HepG2 (cell line): ENCODE data around the gene CHEK1. TPM values are rescaled to one million over a fixed set of nuclear protein-coding genes. Genes with fewer than 3 reads are reported as not detected.

Experiments used
- CAMTA2 ChIP-seq: sonication (generic); formaldehyde crosslinking; IDR thresholded peaks from 2 replicates; pipeline ENCODE4 v1.4.0; 2020; ENCODE audit warnings: mild to moderate bottlenecking, missing genetic modification reagents, borderline replicate concordance
- CBX5 ChIP-seq: sonication (generic); formaldehyde crosslinking; IDR thresholded peaks from 2 replicates; pipeline ENCODE4 v1.4.0; 2020; ENCODE audit warnings: missing genetic modification reagents, borderline replicate concordance
- IRF2 ChIP-seq: IDR thresholded peaks from 2 replicates; pipeline ENCODE4 v1.6.1; 2018; ENCODE audit warnings: missing genetic modification reagents, missing compliant biosample characterization
- MEF2D ChIP-seq: sonication (generic); formaldehyde crosslinking; IDR thresholded peaks from 2 replicates; pipeline ENCODE4 v1.5.1; 2020; ENCODE audit warnings: mild to moderate bottlenecking, missing genetic modification reagents
- NFRKB ChIP-seq: fragments of 450-650 bp; IDR thresholded peaks from 2 replicates; pipeline ENCODE4 v1.6.1; 2017
- PAWR ChIP-seq: sonication (generic); formaldehyde crosslinking; IDR thresholded peaks from 2 replicates; pipeline ENCODE4 v1.4.0; 2020; ENCODE audit warnings: missing genetic modification reagents, mild to moderate bottlenecking, borderline replicate concordance
- RFX3 ChIP-seq: IDR thresholded peaks from 2 replicates; pipeline ENCODE4 v1.6.1; 2016; ENCODE audit warnings: missing biosample characterization, missing genetic modification reagents
- SP140L ChIP-seq: sonication (generic); formaldehyde crosslinking; IDR thresholded peaks from 2 replicates; pipeline ENCODE4 v1.4.0; 2020; ENCODE audit warnings: missing genetic modification reagents, borderline replicate concordance
- TOPORS ChIP-seq: sonication (generic); formaldehyde crosslinking; IDR thresholded peaks from 2 replicates; pipeline ENCODE4 v1.8.0; 2023; ENCODE audit warnings: mild to moderate bottlenecking, missing genetic modification reagents
- ZNF333 ChIP-seq: sonication (generic); formaldehyde crosslinking; IDR thresholded peaks from 2 replicates; pipeline ENCODE4 v1.4.0; 2020; ENCODE audit warnings: mild to moderate bottlenecking, missing genetic modification reagents, borderline replicate concordance
- ZZZ3 ChIP-seq: sonication (generic); formaldehyde crosslinking; IDR thresholded peaks from 2 replicates; pipeline ENCODE4 v1.4.0; 2020; ENCODE audit warnings: missing genetic modification reagents, mild to moderate bottlenecking, borderline replicate concordance
- polyA plus RNA-seq, 8 experiments: library from polyadenylated mRNA; depleted of rRNA in 3 of 8; stranded (reverse) in 7 of 8; unstranded in 1 of 8; fragments of >200 nt; fragmentation: Illumina TruSeq in 4 of 8; extraction: Trizol in 4 of 8; gene quantifications; 2 replicates each; pipeline versions ENCODE4 v1.2.1 to v1.2.3, GENCODE V29; 2011 to 2016; ENCODE audit warnings: low read depth in 4 of 8, missing spikeins in 1 of 8, mixed read lengths in 1 of 8; ENCODE audit not compliant: insufficient read depth in 1 of 8
- total RNA-seq, 5 experiments: library from RNA; depleted of rRNA; stranded (reverse); fragments of >200 nt; fragmentation: Illumina TruSeq; extraction: Trizol; gene quantifications; 2 replicates each; pipeline ENCODE4 v1.2.3, GENCODE V29; 2016; ENCODE audit warnings: low read depth in 1 of 5
- TF ChIP-seq, protein P1 (sequence below): sonication (generic); formaldehyde crosslinking; IDR thresholded peaks from 2 replicates; pipeline ENCODE4 v1.9.0; 2021; ENCODE audit warnings: missing genetic modification reagents, borderline replicate concordance
- TF ChIP-seq, protein P2 (sequence below): sonication (generic); formaldehyde crosslinking; IDR thresholded peaks from 2 replicates; pipeline ENCODE4 v1.4.0; 2020; ENCODE audit warnings: missing genetic modification reagents, borderline replicate concordance
- TF ChIP-seq, protein P3 (sequence below): sonication (generic); formaldehyde crosslinking; IDR thresholded peaks from 2 replicates; pipeline ENCODE4 v1.4.0; 2020; ENCODE audit warnings: low read depth, missing genetic modification reagents
- TF ChIP-seq, protein P4 (sequence below): sonication (generic); formaldehyde crosslinking; IDR thresholded peaks from 2 replicates; pipeline ENCODE4 v1.4.0; 2020; ENCODE audit warnings: missing genetic modification reagents
- TF ChIP-seq, protein P5 (sequence below): IDR thresholded peaks from 2 replicates; pipeline ENCODE4 v1.6.1; 2018; ENCODE audit warnings: missing genetic modification reagents, mild to moderate bottlenecking, missing compliant biosample characterization

Gene CHEK1
- total and polyA plus RNA-seq, 2 of the 13 experiments (the other 11 are each of a cell fraction or from before 2014, with no cell fraction given) = 17.8 to 83.2 TPM

DNA sequence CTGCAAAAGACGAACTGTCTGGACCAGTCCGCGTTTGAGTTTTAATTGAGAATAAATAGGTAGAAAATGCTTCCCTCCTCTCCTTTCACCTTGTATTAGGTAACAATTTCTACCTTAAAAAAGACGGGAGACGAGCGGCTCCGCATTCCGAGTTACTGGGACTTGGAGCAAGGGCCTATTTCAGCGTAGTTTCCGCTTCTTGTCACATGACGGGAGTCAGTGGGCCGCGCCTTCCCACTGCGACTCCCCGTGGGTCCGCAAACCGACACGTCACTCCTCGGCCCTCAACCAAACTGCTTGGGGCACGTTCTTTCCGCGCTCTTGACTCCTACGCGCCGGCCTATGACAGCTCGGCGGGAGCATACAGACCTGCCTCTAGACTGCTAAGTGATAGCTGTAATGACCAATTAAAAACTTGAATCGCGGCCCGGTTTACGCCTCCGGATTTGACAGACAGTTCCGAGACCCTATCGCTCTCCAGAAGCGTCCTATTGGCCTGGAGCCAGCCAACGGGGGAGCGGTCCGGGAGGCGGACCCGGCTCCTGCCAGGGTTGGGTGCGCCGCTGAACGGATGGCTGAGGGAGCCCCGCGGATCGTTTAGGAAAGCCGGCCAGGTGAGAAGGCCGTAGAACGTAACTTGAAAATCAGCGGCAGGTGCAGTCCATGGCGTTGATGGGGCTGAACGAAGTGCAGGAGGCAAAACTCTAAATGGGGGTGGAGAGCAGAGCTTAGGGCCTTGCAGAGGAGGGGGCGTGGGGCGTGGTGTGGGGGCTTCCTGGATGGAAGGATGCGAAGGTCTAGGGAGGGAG lies 32.5 kb upstream of the CHEK1 start, which contains the start of gene STT3A (continued):
- TF ChIP-seq, protein P1, sequence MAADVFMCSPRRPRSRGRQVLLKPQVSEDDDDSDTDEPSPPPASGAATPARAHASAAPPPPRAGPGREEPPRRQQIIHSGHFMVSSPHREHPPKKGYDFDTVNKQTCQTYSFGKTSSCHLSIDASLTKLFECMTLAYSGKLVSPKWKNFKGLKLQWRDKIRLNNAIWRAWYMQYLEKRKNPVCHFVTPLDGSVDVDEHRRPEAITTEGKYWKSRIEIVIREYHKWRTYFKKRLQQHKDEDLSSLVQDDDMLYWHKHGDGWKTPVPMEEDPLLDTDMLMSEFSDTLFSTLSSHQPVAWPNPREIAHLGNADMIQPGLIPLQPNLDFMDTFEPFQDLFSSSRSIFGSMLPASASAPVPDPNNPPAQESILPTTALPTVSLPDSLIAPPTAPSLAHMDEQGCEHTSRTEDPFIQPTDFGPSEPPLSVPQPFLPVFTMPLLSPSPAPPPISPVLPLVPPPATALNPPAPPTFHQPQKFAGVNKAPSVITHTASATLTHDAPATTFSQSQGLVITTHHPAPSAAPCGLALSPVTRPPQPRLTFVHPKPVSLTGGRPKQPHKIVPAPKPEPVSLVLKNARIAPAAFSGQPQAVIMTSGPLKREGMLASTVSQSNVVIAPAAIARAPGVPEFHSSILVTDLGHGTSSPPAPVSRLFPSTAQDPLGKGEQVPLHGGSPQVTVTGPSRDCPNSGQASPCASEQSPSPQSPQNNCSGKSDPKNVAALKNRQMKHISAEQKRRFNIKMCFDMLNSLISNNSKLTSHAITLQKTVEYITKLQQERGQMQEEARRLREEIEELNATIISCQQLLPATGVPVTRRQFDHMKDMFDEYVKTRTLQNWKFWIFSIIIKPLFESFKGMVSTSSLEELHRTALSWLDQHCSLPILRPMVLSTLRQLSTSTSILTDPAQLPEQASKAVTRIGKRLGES (CRISPR knock-in tag) = no peak
- TF ChIP-seq ZNF333 (0 out of 2 replicates have a peak, but pooled peaks have one; percentile 23), RFX3 (CRISPR knock-in tag) (no peak), SP140L (CRISPR knock-in tag) (0 out of 2 replicates have a peak, but pooled peaks have one; percentile 82), PAWR (no peak), ZZZ3 (CRISPR knock-in tag) (peak; percentile 39; the same call in 1 of the 2 replicates), CAMTA2 (CRISPR knock-in tag) (no peak; the same call in 1 of the 2 replicates), IRF2 (CRISPR knock-in tag) (0 out of 2 replicates have a peak, but pooled peaks have one; percentile 40), CBX5 (CRISPR knock-in tag) (no peak), NFRKB (no peak), MEF2D (CRISPR knock-in tag) (0 out of 2 replicates have a peak, but pooled peaks have one; percentile 26), TOPORS (CRISPR knock-in tag) (peak; percentile 80; the same call in 1 of the 2 replicates)
- TF ChIP-seq, protein P2, sequence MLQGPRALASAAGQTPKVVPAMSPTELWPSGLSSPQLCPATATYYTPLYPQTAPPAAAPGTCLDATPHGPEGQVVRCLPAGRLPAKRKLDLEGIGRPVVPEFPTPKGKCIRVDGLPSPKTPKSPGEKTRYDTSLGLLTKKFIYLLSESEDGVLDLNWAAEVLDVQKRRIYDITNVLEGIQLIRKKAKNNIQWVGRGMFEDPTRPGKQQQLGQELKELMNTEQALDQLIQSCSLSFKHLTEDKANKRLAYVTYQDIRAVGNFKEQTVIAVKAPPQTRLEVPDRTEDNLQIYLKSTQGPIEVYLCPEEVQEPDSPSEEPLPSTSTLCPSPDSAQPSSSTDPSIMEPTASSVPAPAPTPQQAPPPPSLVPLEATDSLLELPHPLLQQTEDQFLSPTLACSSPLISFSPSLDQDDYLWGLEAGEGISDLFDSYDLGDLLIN (CRISPR knock-in tag) = no peak
- TF ChIP-seq, protein P3, sequence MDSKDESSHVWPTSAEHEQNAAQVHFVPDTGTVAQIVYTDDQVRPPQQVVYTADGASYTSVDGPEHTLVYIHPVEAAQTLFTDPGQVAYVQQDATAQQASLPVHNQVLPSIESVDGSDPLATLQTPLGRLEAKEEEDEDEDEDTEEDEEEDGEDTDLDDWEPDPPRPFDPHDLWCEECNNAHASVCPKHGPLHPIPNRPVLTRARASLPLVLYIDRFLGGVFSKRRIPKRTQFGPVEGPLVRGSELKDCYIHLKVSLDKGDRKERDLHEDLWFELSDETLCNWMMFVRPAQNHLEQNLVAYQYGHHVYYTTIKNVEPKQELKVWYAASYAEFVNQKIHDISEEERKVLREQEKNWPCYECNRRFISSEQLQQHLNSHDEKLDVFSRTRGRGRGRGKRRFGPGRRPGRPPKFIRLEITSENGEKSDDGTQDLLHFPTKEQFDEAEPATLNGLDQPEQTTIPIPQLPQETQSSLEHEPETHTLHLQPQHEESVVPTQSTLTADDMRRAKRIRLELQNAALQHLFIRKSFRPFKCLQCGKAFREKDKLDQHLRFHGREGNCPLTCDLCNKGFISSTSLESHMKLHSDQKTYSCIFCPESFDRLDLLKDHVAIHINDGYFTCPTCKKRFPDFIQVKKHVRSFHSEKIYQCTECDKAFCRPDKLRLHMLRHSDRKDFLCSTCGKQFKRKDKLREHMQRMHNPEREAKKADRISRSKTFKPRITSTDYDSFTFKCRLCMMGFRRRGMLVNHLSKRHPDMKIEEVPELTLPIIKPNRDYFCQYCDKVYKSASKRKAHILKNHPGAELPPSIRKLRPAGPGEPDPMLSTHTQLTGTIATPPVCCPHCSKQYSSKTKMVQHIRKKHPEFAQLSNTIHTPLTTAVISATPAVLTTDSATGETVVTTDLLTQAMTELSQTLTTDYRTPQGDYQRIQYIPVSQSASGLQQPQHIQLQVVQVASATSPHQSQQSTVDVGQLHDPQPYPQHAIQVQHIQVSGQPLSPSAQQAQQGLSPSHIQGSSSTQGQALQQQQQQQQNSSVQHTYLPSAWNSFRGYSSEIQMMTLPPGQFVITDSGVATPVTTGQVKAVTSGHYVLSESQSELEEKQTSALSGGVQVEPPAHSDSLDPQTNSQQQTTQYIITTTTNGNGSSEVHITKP = no peak
- TF ChIP-seq, protein P4, sequence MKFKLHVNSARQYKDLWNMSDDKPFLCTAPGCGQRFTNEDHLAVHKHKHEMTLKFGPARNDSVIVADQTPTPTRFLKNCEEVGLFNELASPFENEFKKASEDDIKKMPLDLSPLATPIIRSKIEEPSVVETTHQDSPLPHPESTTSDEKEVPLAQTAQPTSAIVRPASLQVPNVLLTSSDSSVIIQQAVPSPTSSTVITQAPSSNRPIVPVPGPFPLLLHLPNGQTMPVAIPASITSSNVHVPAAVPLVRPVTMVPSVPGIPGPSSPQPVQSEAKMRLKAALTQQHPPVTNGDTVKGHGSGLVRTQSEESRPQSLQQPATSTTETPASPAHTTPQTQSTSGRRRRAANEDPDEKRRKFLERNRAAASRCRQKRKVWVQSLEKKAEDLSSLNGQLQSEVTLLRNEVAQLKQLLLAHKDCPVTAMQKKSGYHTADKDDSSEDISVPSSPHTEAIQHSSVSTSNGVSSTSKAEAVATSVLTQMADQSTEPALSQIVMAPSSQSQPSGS (CRISPR knock-in tag) = peak; percentile 78
- TF ChIP-seq, protein P5, sequence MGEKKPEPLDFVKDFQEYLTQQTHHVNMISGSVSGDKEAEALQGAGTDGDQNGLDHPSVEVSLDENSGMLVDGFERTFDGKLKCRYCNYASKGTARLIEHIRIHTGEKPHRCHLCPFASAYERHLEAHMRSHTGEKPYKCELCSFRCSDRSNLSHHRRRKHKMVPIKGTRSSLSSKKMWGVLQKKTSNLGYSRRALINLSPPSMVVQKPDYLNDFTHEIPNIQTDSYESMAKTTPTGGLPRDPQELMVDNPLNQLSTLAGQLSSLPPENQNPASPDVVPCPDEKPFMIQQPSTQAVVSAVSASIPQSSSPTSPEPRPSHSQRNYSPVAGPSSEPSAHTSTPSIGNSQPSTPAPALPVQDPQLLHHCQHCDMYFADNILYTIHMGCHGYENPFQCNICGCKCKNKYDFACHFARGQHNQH (CRISPR knock-in tag) = peak; percentile 69
